ENCODE measurements around the gene BCAS1.

BCAS1 gene

GRCh38 chr20:53950031-53950430, 120.4 kb downstream of the BCAS1 start:
- H3K4me2 ChIP-seq (ENCODE audit: low read length) = no peak overlapping the region
- no peaks in the 10 kb centered on the region for H3K79me2 ChIP-seq (ENCODE audit: insufficient read depth, low read length)
- H3K4me1 ChIP-seq (ENCODE audit: insufficient read depth, low read length, severe bottlenecking) = peaks cover 15% of the 10 kb centered on the region
- TF ChIP-seq CTCF (IDR thresholded peaks at IDR 0.05; ENCODE audit: low read length) (no peak), EZH2 (IDR thresholded peaks at IDR 0.05; ENCODE audit: borderline replicate concordance, low read length) (no peak)
- H3K36me3 ChIP-seq (ENCODE audit: insufficient read depth, low read length) = no peaks in the 10 kb centered on the region; the same call in 1 of the 2 replicates
- H3K9me2 ChIP-seq (ENCODE audit: low read depth, low read length) = no peaks in the 10 kb centered on the region
- no peak overlapping the region for H3K4me3 ChIP-seq (ENCODE audit: low read depth, low read length, poor library complexity, severe bottlenecking)
- H3F3A ChIP-seq (ENCODE audit: insufficient read depth, low read length) = no peaks in the 10 kb centered on the region
- no peak overlapping the region for H3K9ac ChIP-seq (ENCODE audit: low read length)
- H3K9me3 ChIP-seq (ENCODE audit: low read length) = 0 out of 2 replicates have a peak, but pooled peaks cover 3% of the 10 kb centered on the region
- H4K20me1 ChIP-seq (ENCODE audit: insufficient read depth, low read length) = no peaks in the 10 kb centered on the region
- no peak overlapping the region for H3K27ac ChIP-seq (ENCODE audit: low read depth, low read length, poor library complexity, severe bottlenecking)
- no peak overlapping the region for H2AFZ ChIP-seq (ENCODE audit: low read length)
- H3K27me3 ChIP-seq (ENCODE audit: insufficient read depth, low read length) = no peaks in the 10 kb centered on the region

- no peaks in the 10 kb centered on the region for H3K79me2 ChIP-seq (ENCODE audit: insufficient read depth, low read length)
- peaks cover 15% of the 10 kb centered on the region for H3K4me1 ChIP-seq (ENCODE audit: insufficient read depth, low read length, severe bottlenecking)
- H2AFZ ChIP-seq (ENCODE audit: low read length) = peak overlapping the region; percentile 44; the same call in 1 of the 2 replicates
- TF ChIP-seq CTCF (IDR thresholded peaks at IDR 0.05; ENCODE audit: low read length) (no peak), EZH2 (IDR thresholded peaks at IDR 0.05; ENCODE audit: borderline replicate concordance, low read length) (no peak)
- no peak overlapping the region; the same call in 1 of the 2 replicates for H3K9ac ChIP-seq (ENCODE audit: low read length)
- no peak overlapping the region for H3K27ac ChIP-seq (ENCODE audit: low read depth, low read length, poor library complexity, severe bottlenecking)
- no peaks in the 10 kb centered on the region; the same call in 1 of the 2 replicates for H3K36me3 ChIP-seq (ENCODE audit: insufficient read depth, low read length)
- no peaks in the 10 kb centered on the region for H3K27me3 ChIP-seq (ENCODE audit: insufficient read depth, low read length)
- peak overlapping the region; percentile 4 for H3K4me3 ChIP-seq (ENCODE audit: low read depth, low read length, poor library complexity, severe bottlenecking)
- H3F3A ChIP-seq (ENCODE audit: insufficient read depth, low read length) = no peaks in the 10 kb centered on the region
- H4K20me1 ChIP-seq (ENCODE audit: insufficient read depth, low read length) = no peaks in the 10 kb centered on the region
- 0 out of 2 replicates have a peak, but pooled peaks cover 3% of the 10 kb centered on the region for H3K9me3 ChIP-seq (ENCODE audit: low read length)
- H3K4me2 ChIP-seq (ENCODE audit: low read length) = peak overlapping the region; percentile 22; the same call in 1 of the 2 replicates
- no peaks in the 10 kb centered on the region for H3K9me2 ChIP-seq (ENCODE audit: low read depth, low read length)
These were observed 121.0 kb downstream of the BCAS1 start for GRCh38 chr20:53949319-53949839.

- no peak overlapping the region for H3K27ac ChIP-seq (ENCODE audit: low read depth, low read length, poor library complexity, severe bottlenecking)
These were observed 121.7 kb downstream of the BCAS1 start for GRCh38 chr20:53948383-53949318.

More at GRCh38 chr20:53948383-53949318, 121.7 kb downstream of the BCAS1 start:
- Histone ChIP-seq H3K36me3 (ENCODE audit: insufficient read depth, low read length) (no peaks in the 10 kb centered on the region; the same call in 1 of the 2 replicates), H4K20me1 (ENCODE audit: insufficient read depth, low read length) (no peaks in the 10 kb centered on the region), H3K9me3 (ENCODE audit: low read length) (0 out of 2 replicates have a peak, but pooled peaks cover 3% of the 10 kb centered on the region), H3K27me3 (ENCODE audit: insufficient read depth, low read length) (no peaks in the 10 kb centered on the region), H3K9ac (ENCODE audit: low read length) (no peak overlapping the region; the same call in 1 of the 2 replicates), H3K4me3 (ENCODE audit: low read depth, low read length, poor library complexity, severe bottlenecking) (peak overlapping the region; percentile 4), H3K9me2 (ENCODE audit: low read depth, low read length) (no peaks in the 10 kb centered on the region), H3F3A (ENCODE audit: insufficient read depth, low read length) (no peaks in the 10 kb centered on the region), H3K4me2 (ENCODE audit: low read length) (peak overlapping the region; percentile 22; the same call in 1 of the 2 replicates), H2AFZ (ENCODE audit: low read length) (peak overlapping the region; percentile 44; the same call in 1 of the 2 replicates), H3K79me2 (ENCODE audit: insufficient read depth, low read length) (no peaks in the 10 kb centered on the region), H3K4me1 (ENCODE audit: insufficient read depth, low read length, severe bottlenecking) (peaks cover 20% of the 10 kb centered on the region)
- TF ChIP-seq CTCF (IDR thresholded peaks at IDR 0.05; ENCODE audit: low read length) (no peak), EZH2 (IDR thresholded peaks at IDR 0.05; ENCODE audit: borderline replicate concordance, low read length) (no peak)
